Spinal cord (tissue), 10 donors: ENCODE data around the gene TFF3. TPM values are rescaled to one million over a fixed set of nuclear protein-coding genes. Genes with fewer than 3 reads are reported as not detected.
A peak's percentile ranks its signal among the peaks of the same experiment; 100 is the strongest.

Experiments
- DNase-seq, 6 donors: peaks; one replicate each; pipeline versions ENCODE4 v3.0.0 to v3.0.0-alpha.2; 2013 to 2015; ENCODE audit warnings: low spot score in 6 of 6, low read depth in 4 of 6
- H3K27ac ChIP-seq: one replicate; pipeline ENCODE4 v1.5.1; 2013; ENCODE audit warnings: low read depth, low read length, control low read depth
- H3K27me3 ChIP-seq: one replicate; pipeline ENCODE4 v1.6.1; 2013; ENCODE audit warnings: low read length; ENCODE audit not compliant: control insufficient read depth, insufficient read depth
- H3K36me3 ChIP-seq: one replicate; pipeline ENCODE4 v1.6.1; 2013; ENCODE audit warnings: low read length; ENCODE audit not compliant: control insufficient read depth, insufficient read depth
- H3K4me1 ChIP-seq: one replicate; pipeline ENCODE4 v1.6.1; 2013; ENCODE audit warnings: low read length; ENCODE audit not compliant: control insufficient read depth, insufficient read depth
- H3K4me3 ChIP-seq: one replicate; pipeline ENCODE4 v1.5.1; 2013; ENCODE audit warnings: low read depth, low read length, control low read depth
- H3K9me3 ChIP-seq: one replicate; pipeline ENCODE4 v1.6.1; 2013; ENCODE audit warnings: low read length; ENCODE audit not compliant: control insufficient read depth, insufficient read depth
- WGBS: methylation state at CpG from one replicate; pipeline ENCODE4 v1.1.5; 2013; ENCODE audit warnings: missing lambda C conversion rate; ENCODE audit not compliant: insufficient coverage; 5-methylcytosine and 5-hydroxymethylcytosine counted together
- long read RNA-seq, 4 donors: transcript quantifications; one replicate each; lab custom pipeline, GENCODE V29; 2026
- polyA plus RNA-seq, 2 donors: library from polyadenylated mRNA; unstranded; fragments of 120-200 nt; gene quantifications; one replicate each; pipeline ENCODE4 v1.2.1, GENCODE V29; 2013; ENCODE audit not compliant: insufficient read length in 2 of 2
- total RNA-seq, 2 donors: library from RNA; depleted of rRNA in 1 of 2; stranded (reverse); fragments of 120-200 nt in 1 of 2; fragments of >200 nt in 1 of 2; gene quantifications; one replicate each; pipeline versions ENCODE4 v1.2.3 to v1.2.4, GENCODE V29; 2013 to 2014
- donor health status: healthy.

Gene TFF3, protein sequence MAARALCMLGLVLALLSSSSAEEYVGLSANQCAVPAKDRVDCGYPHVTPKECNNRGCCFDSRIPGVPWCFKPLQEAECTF
- total RNA-seq (1 to 10 TPM; 2.4 to 8.3 TPM), polyA plus RNA-seq (1 to 10 TPM; 2.0 to 2.1 TPM)
- long read RNA-seq, donor 1, partial matches to known transcripts, result 0 of 1 reads
- long read RNA-seq, donor 1, other reads (novel, unspliced or antisense), result 0 of 1 reads
- long read RNA-seq, donor 2, transcript TFF3-204 (3 exons, 1,109 nt), result major isoform, 5 of 5 reads
- long read RNA-seq, donor 2, partial matches to known transcripts, result 0 of 5 reads
- long read RNA-seq, donor 2, other reads (novel, unspliced or antisense), result 0 of 5 reads
- long read RNA-seq, donor 3, transcript TFF3-204 (3 exons, 1,109 nt), result major isoform, 7 of 7 reads
- long read RNA-seq, donor 3, partial matches to known transcripts, result 0 of 7 reads
- long read RNA-seq, donor 3, other reads (novel, unspliced or antisense), result 0 of 7 reads
- long read RNA-seq, donor 4, transcript TFF3-204 (3 exons, 1,109 nt), result major isoform, 47 of 52 reads
- long read RNA-seq, donor 4, transcript TFF3-203 (2 exons, 419 nt), result minor isoform, 5 of 52 reads
- long read RNA-seq, donor 4, partial matches to known transcripts, result 0 of 52 reads
- long read RNA-seq, donor 4, other reads (novel, unspliced or antisense), result 0 of 52 reads

GRCh38 chr21:42315296-42315891 is at the start of gene TFF3:
TSS of gene TFF3 (minus strand) at chr21:42315409. CDS start at chr21:42315374, 35 bp downstream.
- peak within 1 kb of the TSS; percentile 40 for H3K27ac ChIP-seq
- DNase-seq, result peak in 2 of 6 donors; percentile 16 to 71

GRCh38 chr21:42364304-42364865 is 49.2 kb upstream of the TFF3 start:
- no peaks in the 10 kb centered on the region for H3K36me3 ChIP-seq
- H3K4me3 ChIP-seq, result no peak overlapping the region
- no peaks in the 10 kb centered on the region for H3K27me3 ChIP-seq
- H3K9me3 ChIP-seq, result no peaks in the 10 kb centered on the region
- H3K4me1 ChIP-seq, result no peaks in the 10 kb centered on the region
- 73% methylated on average over 13 of the region's 13 CpGs for WGBS
- no peak for DNase-seq
- no peak overlapping the region for H3K27ac ChIP-seq

More at GRCh38 chr21:42315296-42315891, at the start of gene TFF3:
- peaks cover 28% of the 10 kb centered on the region for H3K4me1 ChIP-seq
- H3K4me3 ChIP-seq, result no peak within 1 kb of the TSS
- 46% methylated on average over 12 of the region's 15 CpGs for WGBS
- H3K27me3 ChIP-seq, result no peaks in the 10 kb centered on the region
- H3K36me3 ChIP-seq, result no peaks in the 10 kb centered on the region
- no peaks in the 10 kb centered on the region for H3K9me3 ChIP-seq

DNA sequence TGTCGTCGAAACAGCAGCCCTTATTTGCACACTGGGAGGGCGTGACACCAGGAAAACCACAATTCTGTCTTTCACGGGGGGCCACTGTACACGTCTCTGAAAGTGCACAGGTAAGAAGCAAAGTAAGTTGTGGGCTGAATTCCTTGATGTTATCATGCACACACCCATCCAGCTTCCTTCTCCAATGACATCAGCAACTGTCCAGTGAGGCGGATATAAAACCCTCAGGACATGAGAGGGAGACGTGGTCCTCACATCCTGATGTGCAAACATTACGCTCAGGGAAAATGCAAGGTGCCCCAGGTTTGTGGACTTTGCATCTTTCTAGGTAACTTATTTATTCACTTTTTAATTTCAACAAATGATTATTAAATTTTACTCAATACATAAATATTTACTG is 48.1 kb upstream of the TFF3 start:
- Histone ChIP-seq H3K9me3 (no peaks in the 10 kb centered on the region), H3K36me3 (no peaks in the 10 kb centered on the region), H3K27me3 (no peaks in the 10 kb centered on the region), H3K27ac (no peak overlapping the region), H3K4me3 (no peak overlapping the region), H3K4me1 (no peaks in the 10 kb centered on the region)
- DNase-seq, result no peak
- 87% methylated on average over 4 of the region's 8 CpGs for WGBS

DNA sequence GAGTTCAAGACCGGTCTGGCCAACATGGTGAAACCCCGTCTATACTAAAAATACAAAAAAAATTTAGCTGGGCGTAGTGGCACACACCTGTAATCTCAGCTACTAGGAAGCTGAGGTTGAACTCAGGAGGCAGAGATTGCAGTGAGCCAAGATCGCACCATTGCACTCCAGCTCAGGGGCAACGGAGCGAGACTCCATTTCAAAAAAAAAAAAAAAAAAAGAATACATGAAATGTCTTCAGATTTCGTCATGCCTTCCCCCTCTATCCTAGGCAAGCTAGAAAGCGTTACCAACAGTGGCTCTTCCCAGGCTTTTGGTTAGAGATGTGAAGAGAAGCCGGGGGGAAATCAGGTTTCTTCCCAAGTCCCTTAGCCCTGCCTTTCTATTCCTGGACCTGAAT is 47.5 kb upstream of the TFF3 start:
- Histone ChIP-seq H3K4me3 (no peak overlapping the region), H3K4me1 (no peaks in the 10 kb centered on the region), H3K36me3 (no peaks in the 10 kb centered on the region), H3K27me3 (no peaks in the 10 kb centered on the region), H3K9me3 (no peaks in the 10 kb centered on the region), H3K27ac (no peak overlapping the region)
- no CpG with 5 or more reads among the region's 9 CpGs for WGBS
- DNase-seq, result no peak

- H3K9me3 ChIP-seq, result no peaks in the 10 kb centered on the region
- H3K4me1 ChIP-seq, result no peaks in the 10 kb centered on the region
- H3K27me3 ChIP-seq, result no peaks in the 10 kb centered on the region
- 72% methylated on average over 2 of the region's 12 CpGs for WGBS
- no peak overlapping the region for H3K4me3 ChIP-seq
- no peak overlapping the region for H3K27ac ChIP-seq
- H3K36me3 ChIP-seq, result no peaks in the 10 kb centered on the region
- no peak for DNase-seq
Measured at GRCh38 chr21:42362198-42362597, 47.0 kb upstream of the TFF3 start.

- no peak overlapping the region for H3K27ac ChIP-seq
- H3K4me1 ChIP-seq, result no peaks in the 10 kb centered on the region
- peak in 1 of 6 donors; percentile 6 for DNase-seq
- WGBS, result 80% methylated on average over 1 of the region's 7 CpGs
- H3K27me3 ChIP-seq, result no peaks in the 10 kb centered on the region
- H3K9me3 ChIP-seq, result no peaks in the 10 kb centered on the region
- no peak overlapping the region for H3K4me3 ChIP-seq
- H3K36me3 ChIP-seq, result no peaks in the 10 kb centered on the region
Measured at GRCh38 chr21:42361286-42361685, 46.1 kb upstream of the TFF3 start.

DNA sequence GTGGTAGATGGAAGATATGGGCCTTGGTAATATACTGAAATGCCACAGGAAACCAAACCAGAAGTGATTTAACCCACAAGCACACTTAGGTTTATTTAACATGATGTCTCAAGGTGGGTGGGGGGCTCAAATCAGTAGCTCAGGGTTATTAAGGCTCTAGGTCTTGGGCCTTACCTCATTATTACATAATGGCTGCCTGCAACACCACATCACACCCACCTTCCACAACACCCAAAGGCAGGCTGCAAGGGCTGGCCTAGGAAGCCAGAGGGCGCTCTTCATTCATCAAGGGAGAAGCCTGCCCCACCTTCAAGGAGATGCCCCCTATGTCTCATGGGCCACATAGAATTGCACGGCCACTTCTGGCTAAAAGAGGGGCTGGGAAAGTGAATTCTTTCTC is 45.1 kb upstream of the TFF3 start:
- no peaks in the 10 kb centered on the region for H3K4me1 ChIP-seq
- WGBS, result 40% methylated on average over 1 of the region's 2 CpGs
- no peaks in the 10 kb centered on the region for H3K9me3 ChIP-seq
- H3K36me3 ChIP-seq, result no peaks in the 10 kb centered on the region
- H3K27me3 ChIP-seq, result no peaks in the 10 kb centered on the region
- no peak for DNase-seq
- H3K27ac ChIP-seq, result no peak overlapping the region
- no peak overlapping the region for H3K4me3 ChIP-seq

DNA sequence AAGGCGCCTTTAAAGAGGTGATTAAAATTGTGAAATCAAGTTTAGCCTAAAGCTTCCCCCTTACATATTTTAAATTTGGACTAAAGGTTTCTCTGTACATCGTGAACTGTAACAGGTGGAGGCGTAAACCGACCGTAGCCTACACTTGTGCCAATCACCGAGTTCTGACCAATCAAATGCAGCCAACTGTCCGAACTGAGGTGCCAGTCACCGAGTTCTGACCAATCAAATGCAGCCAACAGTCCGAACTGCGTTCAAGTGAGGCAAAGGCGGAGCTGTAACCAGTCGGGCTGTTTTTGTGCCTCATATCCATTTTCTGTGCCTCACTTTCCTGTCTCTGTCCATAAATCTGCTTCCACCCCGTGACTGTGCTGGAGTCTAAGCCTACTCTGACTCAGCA is 43.7 kb upstream of the TFF3 start:
- Histone ChIP-seq H3K9me3 (no peaks in the 10 kb centered on the region), H3K36me3 (no peaks in the 10 kb centered on the region), H3K4me3 (no peak overlapping the region), H3K27me3 (no peaks in the 10 kb centered on the region), H3K27ac (no peak overlapping the region), H3K4me1 (no peaks in the 10 kb centered on the region)
- WGBS, result 88% methylated on average over 12 of the region's 13 CpGs
- DNase-seq, result no peak

DNA sequence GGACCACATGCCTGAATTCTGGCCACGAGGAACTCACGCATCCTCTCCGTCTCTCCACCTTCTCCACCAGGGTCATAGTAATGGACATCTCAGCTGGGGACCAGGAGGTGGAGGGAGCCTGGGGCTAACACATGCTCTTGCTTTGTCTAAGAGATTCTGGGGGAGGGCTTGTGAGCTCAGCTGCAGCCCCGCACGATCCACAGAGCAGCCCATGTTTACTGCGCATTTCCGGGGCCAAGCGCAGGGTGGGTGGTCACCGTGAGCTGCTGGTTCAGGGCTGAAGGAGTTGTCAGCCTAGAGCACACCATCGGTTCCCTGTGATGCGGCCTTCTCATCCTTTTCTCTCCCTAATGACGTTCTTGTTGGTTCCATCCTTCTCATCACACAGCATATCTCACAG is 43.1 kb upstream of the TFF3 start:
- Histone ChIP-seq H3K27ac (no peak overlapping the region), H3K4me1 (no peaks in the 10 kb centered on the region), H3K9me3 (no peaks in the 10 kb centered on the region), H3K4me3 (no peak overlapping the region), H3K27me3 (no peaks in the 10 kb centered on the region), H3K36me3 (no peaks in the 10 kb centered on the region)
- 92% methylated on average over 9 of the region's 12 CpGs for WGBS
- DNase-seq, result no peak
